ENCODE results near the gene GCGR.
"Not testable (repeated sequence)": the region's sequence is repeated elsewhere in the genome, so short reads cannot be mapped to it uniquely, and the experiment has no call there.

The GCGR gene

DNA sequence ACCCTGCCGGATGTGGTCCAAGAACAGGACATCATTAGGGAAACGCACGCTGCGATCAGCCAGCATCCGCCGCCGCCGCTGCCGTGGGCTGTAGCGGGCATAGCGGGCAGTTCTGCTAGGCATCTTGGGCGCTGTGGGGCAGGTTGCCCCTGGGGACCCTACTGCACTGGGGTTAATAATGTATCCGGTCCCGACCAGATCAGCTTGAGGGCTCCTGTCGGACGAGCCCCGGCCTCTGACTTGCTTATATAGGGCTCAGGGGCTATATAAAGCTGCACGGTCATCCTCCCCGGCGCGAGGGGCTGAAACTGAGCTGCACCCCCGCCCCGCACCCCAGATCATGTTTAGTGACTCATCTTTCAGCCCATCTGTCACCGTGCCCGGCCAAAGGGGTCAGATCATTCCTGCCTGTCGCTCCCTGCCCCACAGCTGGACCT, 30.9 kb downstream of the GCGR start, which contains the start of gene PPP1R27:
TSS of gene PPP1R27 (minus strand) at position 220 of the 437 bp plus-strand sequence. CDS start at position 123, 97 bp downstream.
- Mint-ChIP-seq H3K27ac (peak within 1 kb of the TSS; percentile 89), H3K4me1 (ENCODE audit: low read depth) (peaks cover 16% of the 10 kb centered on the region), H3K27me3 (no peaks in the 10 kb centered on the region), H3K36me3 (no peaks in the 10 kb centered on the region), H3K9me3 (ENCODE audit: low read depth) (no peaks in the 10 kb centered on the region), H3K4me3 (peak within 1 kb of the TSS; percentile 87)

GRCh38 chr17:81837641-81838040, 33.7 kb downstream of the GCGR start:
- Mint-ChIP-seq H3K27me3 (no peaks in the 10 kb centered on the region), H3K9me3 (ENCODE audit: low read depth) (no peaks in the 10 kb centered on the region), H3K27ac (no peak overlapping the region), H3K4me3 (no peak overlapping the region), H3K36me3 (no peaks in the 10 kb centered on the region), H3K4me1 (ENCODE audit: low read depth) (peaks cover 3% of the 10 kb centered on the region)

GRCh38 chr17:81838753-81839255, 34.9 kb downstream of the GCGR start:
- Mint-ChIP-seq H3K9me3 (ENCODE audit: low read depth) (no peaks in the 10 kb centered on the region), H3K4me1 (ENCODE audit: low read depth) (peaks cover under 1% of the 10 kb centered on the region), H3K27me3 (no peaks in the 10 kb centered on the region), H3K36me3 (no peaks in the 10 kb centered on the region), H3K27ac (no peak overlapping the region), H3K4me3 (no peak overlapping the region)

GRCh38 chr17:81839301-81839700, 35.4 kb downstream of the GCGR start:
- H3K4me1 Mint-ChIP-seq (ENCODE audit: low read depth) = no peaks in the 10 kb centered on the region
- H3K36me3 Mint-ChIP-seq = no peaks in the 10 kb centered on the region
- no peak overlapping the region for H3K4me3 Mint-ChIP-seq
- H3K9me3 Mint-ChIP-seq (ENCODE audit: low read depth) = no peaks in the 10 kb centered on the region
- H3K27ac Mint-ChIP-seq = no peak overlapping the region
- no peaks in the 10 kb centered on the region for H3K27me3 Mint-ChIP-seq

- H3K4me1 Mint-ChIP-seq (ENCODE audit: low read depth); H3K4me3 Mint-ChIP-seq; H3K27me3 Mint-ChIP-seq; H3K36me3 Mint-ChIP-seq; H3K27ac Mint-ChIP-seq; H3K9me3 Mint-ChIP-seq (ENCODE audit: low read depth): not testable (repeated sequence)
Measured at GRCh38 chr17:81840059-81840458, 36.1 kb downstream of the GCGR start.

DNA sequence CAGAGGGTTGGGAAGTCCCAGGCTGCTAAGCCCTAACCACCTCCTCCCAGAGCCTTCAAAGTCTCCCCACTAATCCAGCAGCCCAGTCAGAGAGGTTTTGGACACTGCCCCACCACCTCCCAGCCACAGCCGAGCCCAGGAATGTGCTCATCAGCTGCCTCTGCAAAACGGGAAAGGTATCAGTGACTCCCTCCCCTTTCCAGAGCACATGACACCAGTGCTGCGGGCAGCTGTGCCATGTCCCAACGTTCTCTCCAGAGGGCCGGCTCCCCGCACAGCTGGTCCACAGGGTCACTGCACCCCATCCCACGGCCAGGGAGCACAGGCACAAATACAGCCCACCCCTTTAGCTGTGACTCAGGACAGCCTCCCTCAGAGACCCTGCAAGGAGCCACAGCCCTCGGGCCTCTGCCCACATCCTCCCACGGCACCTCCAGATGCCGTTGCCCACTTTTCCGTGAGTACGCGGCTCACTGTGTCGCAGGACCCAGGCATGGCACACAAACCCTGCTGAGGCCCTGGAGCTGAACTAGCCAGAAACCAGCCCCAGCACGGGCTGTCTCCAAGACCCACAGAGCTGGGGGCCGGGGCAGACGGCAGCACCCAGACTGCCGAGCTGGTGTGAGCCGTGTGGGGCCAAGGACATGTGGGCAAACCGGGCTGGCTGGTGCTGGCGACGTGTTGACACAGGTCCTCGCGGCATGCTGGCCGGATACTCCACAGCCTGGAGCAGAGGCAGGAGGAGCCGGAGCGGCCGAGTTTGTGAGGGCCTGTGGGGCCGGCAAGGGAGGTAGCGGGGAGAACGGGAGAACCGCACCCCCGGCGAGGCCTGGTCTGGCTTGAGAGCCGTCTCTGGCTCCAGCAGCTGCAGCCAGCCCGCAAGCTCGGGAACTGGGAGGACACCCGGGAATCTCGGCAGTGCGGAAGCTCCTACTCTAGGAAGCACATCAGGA, 37.2 kb downstream of the GCGR start:
- H3K27ac Mint-ChIP-seq = no peak overlapping the region

GRCh38 chr17:81841866-81842265, 37.9 kb downstream of the GCGR start:
- H3K4me3 Mint-ChIP-seq = no peak overlapping the region
- H3K9me3 Mint-ChIP-seq (ENCODE audit: low read depth) = no peaks in the 10 kb centered on the region
- H3K36me3 Mint-ChIP-seq = no peaks in the 10 kb centered on the region
- H3K27me3 Mint-ChIP-seq = no peaks in the 10 kb centered on the region
- H3K27ac Mint-ChIP-seq = no peak overlapping the region
- H3K4me1 Mint-ChIP-seq (ENCODE audit: low read depth) = no peaks in the 10 kb centered on the region

More for the DNA sequence above, 37.2 kb downstream of the GCGR start:
- Mint-ChIP-seq H3K4me3 (no peak overlapping the region), H3K9me3 (ENCODE audit: low read depth) (no peaks in the 10 kb centered on the region), H3K27me3 (no peaks in the 10 kb centered on the region), H3K36me3 (no peaks in the 10 kb centered on the region), H3K4me1 (ENCODE audit: low read depth) (no peaks in the 10 kb centered on the region)

GRCh38 chr17:81842378-81842724, 38.4 kb downstream of the GCGR start:
- Mint-ChIP-seq H3K36me3 (no peaks in the 10 kb centered on the region), H3K4me1 (ENCODE audit: low read depth) (no peaks in the 10 kb centered on the region), H3K9me3 (ENCODE audit: low read depth) (no peaks in the 10 kb centered on the region), H3K27me3 (no peaks in the 10 kb centered on the region), H3K27ac (no peak overlapping the region), H3K4me3 (no peak overlapping the region)

DNA sequence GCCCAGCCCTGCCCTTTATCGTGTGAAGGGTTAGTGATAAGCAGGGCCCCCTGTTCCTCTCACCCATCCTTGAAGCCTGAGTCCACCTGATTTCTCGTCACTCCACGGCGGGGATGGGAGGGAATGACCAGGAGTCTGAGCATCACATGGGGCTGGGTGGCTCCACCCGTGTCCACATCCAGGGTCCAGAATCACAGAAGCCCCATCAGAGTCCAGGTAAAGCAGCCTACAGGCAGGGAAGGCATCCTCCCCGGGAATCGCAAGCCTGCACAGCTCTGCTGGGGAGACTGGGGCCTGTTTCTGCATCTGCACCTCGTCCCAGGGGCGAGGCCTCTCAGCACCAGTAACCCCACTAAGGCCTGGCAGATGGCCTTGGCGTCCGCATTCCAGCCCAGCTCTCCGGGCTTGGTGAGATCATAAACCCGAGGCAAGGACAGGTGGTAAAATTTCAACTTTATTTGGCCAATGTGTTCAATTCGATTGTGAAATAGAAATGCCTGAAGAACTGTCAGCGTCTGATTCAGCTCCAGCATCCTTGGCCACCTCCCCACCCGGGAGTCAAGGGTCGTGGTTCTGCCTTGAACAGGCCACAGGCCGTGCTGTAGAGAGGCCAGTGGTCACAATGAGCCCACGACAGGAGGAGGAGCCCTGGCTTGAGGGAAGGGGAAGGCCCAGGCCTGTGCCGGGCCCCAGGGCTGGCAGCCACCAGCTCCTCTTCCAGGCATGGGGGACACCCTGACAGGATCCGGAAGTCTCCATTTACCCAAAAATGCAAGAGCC, 39.0 kb downstream of the GCGR start:
- H3K9me3 Mint-ChIP-seq (ENCODE audit: low read depth) = no peaks in the 10 kb centered on the region
- H3K27ac Mint-ChIP-seq = no peak overlapping the region
- H3K36me3 Mint-ChIP-seq = no peaks in the 10 kb centered on the region
- no peaks in the 10 kb centered on the region for H3K4me1 Mint-ChIP-seq (ENCODE audit: low read depth)
- no peak overlapping the region for H3K4me3 Mint-ChIP-seq
- no peaks in the 10 kb centered on the region for H3K27me3 Mint-ChIP-seq

GRCh38 chr17:81843713-81844326, 39.9 kb downstream of the GCGR start:
- Mint-ChIP-seq H3K27ac (no peak overlapping the region), H3K36me3 (no peaks in the 10 kb centered on the region), H3K27me3 (no peaks in the 10 kb centered on the region), H3K9me3 (ENCODE audit: low read depth) (no peaks in the 10 kb centered on the region), H3K4me1 (ENCODE audit: low read depth) (no peaks in the 10 kb centered on the region), H3K4me3 (no peak overlapping the region)

- Mint-ChIP-seq H3K9me3 (ENCODE audit: low read depth) (no peaks in the 10 kb centered on the region), H3K4me1 (ENCODE audit: low read depth) (no peaks in the 10 kb centered on the region), H3K27ac (no peak overlapping the region), H3K36me3 (no peaks in the 10 kb centered on the region), H3K4me3 (no peak overlapping the region), H3K27me3 (no peaks in the 10 kb centered on the region)
Measured at GRCh38 chr17:81844327-81844851, 40.4 kb downstream of the GCGR start.

DNA sequence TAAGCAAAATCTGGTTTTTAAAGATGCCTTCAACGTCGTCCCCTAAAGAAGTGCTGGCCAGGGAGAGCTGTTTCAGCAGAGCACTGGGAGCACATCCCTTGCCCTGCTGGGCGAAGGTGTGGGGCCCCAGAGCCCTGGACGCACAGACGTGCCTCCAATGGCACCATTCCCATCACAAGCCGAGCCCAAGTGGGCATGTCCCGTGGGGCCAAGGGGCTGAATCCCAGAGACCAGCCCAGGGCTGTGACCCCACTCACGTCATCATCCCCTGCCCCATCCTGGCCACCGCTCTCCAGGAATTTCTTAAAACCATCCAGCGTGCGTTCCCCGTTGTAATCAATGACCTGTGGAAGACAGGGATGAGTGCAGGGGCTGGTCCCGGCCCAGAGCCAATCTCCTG, 40.9 kb downstream of the GCGR start:
- no peaks in the 10 kb centered on the region for H3K27me3 Mint-ChIP-seq
- no peaks in the 10 kb centered on the region for H3K36me3 Mint-ChIP-seq
- no peaks in the 10 kb centered on the region for H3K9me3 Mint-ChIP-seq (ENCODE audit: low read depth)
- no peak overlapping the region for H3K4me3 Mint-ChIP-seq
- H3K27ac Mint-ChIP-seq = no peak overlapping the region
- H3K4me1 Mint-ChIP-seq (ENCODE audit: low read depth) = no peaks in the 10 kb centered on the region

DNA sequence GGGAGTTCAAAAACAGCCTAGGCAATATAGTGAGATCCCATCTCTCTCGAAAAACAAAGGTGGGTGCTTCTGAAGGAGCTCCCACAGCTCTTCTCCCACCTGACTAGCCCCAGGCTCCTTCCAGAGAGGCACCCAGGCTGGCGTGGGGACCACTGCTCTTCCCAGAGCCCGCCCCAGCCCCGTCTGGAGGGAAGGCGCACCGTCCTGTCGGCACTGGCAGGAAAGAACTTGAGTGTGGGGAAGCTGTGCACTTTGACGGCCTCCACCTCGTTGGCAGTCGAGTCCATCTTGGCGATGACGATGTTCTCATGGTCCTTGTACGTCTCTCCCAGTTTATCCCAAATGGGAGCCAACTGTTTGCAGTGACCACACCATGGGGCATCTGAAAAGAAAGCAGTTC, 41.4 kb downstream of the GCGR start:
- Mint-ChIP-seq H3K36me3 (no peaks in the 10 kb centered on the region), H3K4me1 (ENCODE audit: low read depth) (no peaks in the 10 kb centered on the region), H3K9me3 (ENCODE audit: low read depth) (no peaks in the 10 kb centered on the region), H3K27me3 (no peaks in the 10 kb centered on the region), H3K27ac (no peak overlapping the region), H3K4me3 (no peak overlapping the region)

- H3K4me1 Mint-ChIP-seq (ENCODE audit: low read depth) = no peaks in the 10 kb centered on the region
- no peaks in the 10 kb centered on the region for H3K9me3 Mint-ChIP-seq (ENCODE audit: low read depth)
- H3K27ac Mint-ChIP-seq = no peak overlapping the region
- H3K4me3 Mint-ChIP-seq = no peak overlapping the region
- H3K27me3 Mint-ChIP-seq = no peaks in the 10 kb centered on the region
- no peaks in the 10 kb centered on the region for H3K36me3 Mint-ChIP-seq
Measured at GRCh38 chr17:81845881-81846742, 42.2 kb downstream of the GCGR start.
